Mammary epithelial cell (primary cell): Measurements from ENCODE around the gene MAT2B.
"Not testable (repeated sequence)": the region's sequence is repeated elsewhere in the genome, so short reads cannot be mapped to it uniquely, and the experiment has no call there.

Experiments used
- CTCF ChIP-seq, 2 donors: IDR thresholded peaks in 1 of 2; conservative IDR thresholded peaks in 1 of 2; 2 replicates each; pipeline ENCODE4 v1.5.1; 2011 to 2012; ENCODE audit warnings: inconsistent platforms in 2 of 2, low read length in 2 of 2, mild to moderate bottlenecking in 2 of 2, control low read depth in 1 of 2, low read depth in 1 of 2; ENCODE audit not compliant: insufficient read depth in 1 of 2; ENCODE audit errors: extremely low read depth in 1 of 2
- EZH2 ChIP-seq: IDR thresholded peaks from 2 replicates; pipeline ENCODE4 v1.6.1; 2012; ENCODE audit warnings: low read length, inconsistent platforms, borderline replicate concordance

GRCh38 chr5:163536442-163536841 is 31.0 kb downstream of the MAT2B start:
- TF ChIP-seq CTCF (conservative IDR thresholded peaks at IDR 0.05 in 1 of 2, IDR thresholded peaks at IDR 0.05 in 1 of 2; ENCODE audit: extremely low read depth in 1 of 2, insufficient read depth in 1 of 2, low read depth in 1 of 2, low read length in 2 of 2); EZH2: not testable (repeated sequence)
